Cardiac septum (tissue), 1 donor: Measurements from ENCODE around the gene SLC5A11. TPM values are rescaled to one million over a fixed set of nuclear protein-coding genes. Genes with fewer than 3 reads are reported as not detected.
"Not testable (repeated sequence)": the region's sequence is repeated elsewhere in the genome, so short reads cannot be mapped to it uniquely, and the experiment has no call there.

ENCODE experiments used
- DNase-seq: peaks from one replicate; pipeline ENCODE4 v3.0.0-alpha.2; 2020; ENCODE audit warnings: low spot score
- intact Hi-C: fragments of 100-400 bp; cut with DNase I; formaldehyde crosslinking; loops from one replicate; pipeline ENCODE4 v1.14.0; 2022
- total RNA-seq: library from RNA; stranded (reverse); fragmentation: NEBNext Ultra II Directional; extraction: Animal tissue kit (Norgen Biotek cat#: 25700); gene quantifications from one replicate; pipeline ENCODE4 v1.2.1, GENCODE V29; 2021
- donor health status: DM: no; HTN: no; CAD: no.

SLC5A11 gene
- total RNA-seq, 1 donor from 2014 or later, result not detected

DNA sequence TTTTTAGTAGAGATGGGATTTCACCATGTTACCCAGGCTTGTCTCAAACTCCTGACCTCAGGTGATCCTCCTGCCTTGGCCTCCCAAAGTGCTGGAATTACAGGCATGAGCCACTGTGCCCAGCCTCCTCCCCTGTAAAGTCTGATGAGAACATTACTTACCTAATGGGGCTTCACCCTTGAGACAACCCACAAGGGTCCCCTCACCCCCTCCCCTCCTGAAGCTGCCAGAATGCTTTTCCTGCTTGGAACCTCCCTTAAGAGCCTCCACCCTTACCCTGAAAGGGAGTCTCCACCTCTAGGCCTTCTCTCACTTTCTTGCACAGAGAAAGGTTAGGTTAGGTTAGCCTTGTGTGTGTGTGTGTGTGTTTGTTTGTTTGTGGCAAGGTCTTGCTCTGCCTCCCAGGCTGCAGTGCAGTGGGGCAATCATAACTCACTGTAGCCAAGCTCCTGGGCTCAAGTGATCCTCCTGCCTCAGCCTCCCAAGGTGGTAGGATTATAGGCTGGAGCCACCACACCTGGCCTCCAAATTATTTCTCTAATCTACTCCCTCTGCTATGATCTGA lies 8.9 kb downstream of the SLC5A11 start:
- intact Hi-C loops, result no loop called here

DNA sequence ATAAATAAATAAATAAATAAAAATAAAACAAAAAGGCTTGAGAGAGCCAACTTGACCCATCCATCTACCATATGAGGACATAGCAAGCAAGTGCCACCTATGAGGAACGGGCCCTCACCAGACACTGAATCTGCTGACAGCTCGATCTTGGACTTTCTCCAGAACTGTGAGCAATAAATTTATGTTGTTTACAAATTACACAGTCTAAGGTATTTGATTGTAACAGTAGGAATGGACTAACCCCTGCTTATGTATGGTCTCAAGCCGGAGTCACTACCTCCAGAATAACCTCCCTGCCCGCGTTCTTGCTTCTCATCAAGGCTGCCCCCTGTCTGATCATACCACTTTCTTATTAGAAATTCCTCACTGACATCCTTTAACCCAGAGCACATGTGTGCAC lies 9.9 kb downstream of the SLC5A11 start:
- DNase-seq, result no peak
- intact Hi-C loops, result no loop called here

More for the DNA sequence above, 8.9 kb downstream of the SLC5A11 start:
- DNase-seq, result peak; percentile 6

DNA sequence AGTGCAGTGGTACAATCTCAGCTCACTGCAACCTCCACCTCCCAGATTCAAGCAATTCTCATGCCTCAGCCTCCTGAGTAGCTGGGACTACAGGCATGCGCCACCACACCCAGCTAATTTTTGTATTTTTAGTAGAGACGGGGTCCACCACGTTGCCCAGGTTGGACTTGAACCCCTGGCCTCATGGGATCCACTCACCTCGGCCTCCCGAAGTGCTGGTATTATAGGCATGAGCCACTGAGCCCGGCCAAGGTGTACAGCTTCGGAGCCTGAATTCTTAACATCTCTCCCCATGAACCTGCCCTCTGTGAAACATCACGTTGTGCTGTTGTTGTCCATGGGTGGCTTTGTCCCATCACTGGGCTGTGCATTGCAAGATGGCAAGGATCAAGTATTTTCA lies 11.1 kb downstream of the SLC5A11 start:
- DNase-seq, intact Hi-C loops: not testable (repeated sequence)

- peak; percentile 66 for DNase-seq
- intact Hi-C loops, result no loop called here
These were observed 12.7 kb downstream of the SLC5A11 start for GRCh38 chr16:24858219-24859041.

- intact Hi-C loops, result no loop called here
- no peak for DNase-seq
These were observed 15.7 kb downstream of the SLC5A11 start for GRCh38 chr16:24861461-24861860.

DNA sequence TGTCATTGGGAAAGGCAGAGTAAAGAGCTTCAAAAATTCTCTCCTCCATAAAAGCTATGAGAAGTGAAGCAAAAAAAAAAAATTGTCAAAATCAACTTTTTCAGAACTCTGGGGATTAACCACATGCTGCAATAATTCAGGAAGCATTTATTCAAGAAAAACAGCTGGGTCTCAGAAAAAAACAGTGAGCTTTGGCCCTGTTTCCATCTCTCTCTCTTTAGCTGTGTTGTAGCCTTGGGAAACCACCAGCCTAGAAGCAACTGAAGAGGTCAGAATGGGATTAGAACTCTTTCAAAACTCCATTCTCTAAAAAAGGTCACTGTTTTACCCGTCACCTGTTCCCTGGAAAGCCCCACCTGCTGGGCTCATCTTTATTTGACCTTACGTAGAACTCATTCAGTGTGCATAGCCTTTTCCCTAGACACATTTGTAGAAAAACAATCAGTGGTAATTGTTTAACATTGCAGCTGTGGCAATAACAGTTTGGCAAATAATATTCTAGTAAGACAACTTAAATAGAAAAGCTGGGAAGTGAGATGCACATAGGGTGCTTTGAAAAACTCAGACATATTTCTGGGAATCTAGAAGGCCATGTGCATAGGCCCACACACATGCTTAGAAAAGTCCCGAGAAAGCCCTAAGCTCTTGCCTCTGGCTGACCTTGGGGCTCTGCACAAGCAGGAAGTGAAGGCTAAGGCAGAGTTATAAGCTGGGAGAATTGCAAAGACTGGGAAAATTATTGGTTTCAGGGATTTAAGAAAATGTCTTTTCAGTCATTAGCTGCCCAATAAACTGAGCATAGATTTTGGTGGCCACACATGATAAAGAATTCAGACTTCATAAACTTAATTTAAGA lies 18.0 kb downstream of the SLC5A11 start:
- no peak for DNase-seq
- intact Hi-C loops, result no loop called here

DNA sequence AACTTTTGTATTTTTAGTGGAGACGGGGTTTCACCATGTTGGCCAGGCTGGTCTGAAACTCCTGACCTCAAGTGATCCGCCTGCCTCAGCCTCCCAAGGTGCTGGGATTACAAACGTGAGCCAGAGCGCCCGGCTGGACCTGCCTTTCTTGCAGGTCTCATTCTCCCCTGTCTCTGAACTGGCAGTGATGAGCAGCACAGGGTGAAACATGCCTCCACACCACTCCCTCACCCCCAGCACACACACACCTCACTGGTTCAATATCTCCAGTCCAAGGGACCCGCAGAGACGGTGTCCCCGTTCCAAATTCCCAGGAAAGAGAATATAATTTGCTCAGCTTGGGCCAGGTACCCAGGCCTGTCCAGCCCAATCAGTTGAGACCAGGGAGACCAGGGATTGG lies 23.3 kb downstream of the SLC5A11 start:
- DNase-seq, result no peak
- intact Hi-C loops, result no loop called here

DNA sequence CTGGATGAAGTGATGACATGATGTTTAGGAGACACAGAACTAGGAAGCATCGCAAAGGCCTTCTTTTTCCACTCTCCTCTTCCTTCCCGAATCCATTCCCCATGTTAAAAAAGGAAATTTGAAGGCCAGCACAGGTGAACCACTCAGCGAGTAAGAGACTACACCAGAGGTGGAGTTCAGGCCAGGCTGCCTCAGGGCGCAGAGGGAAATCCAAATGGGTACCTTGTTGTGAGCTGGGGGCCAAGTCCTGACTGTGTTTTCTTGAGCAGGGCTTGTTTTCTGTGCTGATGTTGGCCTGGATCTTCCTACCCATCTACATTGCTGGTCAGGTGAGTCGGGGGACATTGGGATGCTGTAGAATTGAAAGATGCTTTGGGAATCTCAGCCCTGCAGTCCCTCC lies 26.1 kb downstream of the SLC5A11 start:
- intact Hi-C loops, result no loop called here
- peak; percentile 36 for DNase-seq

- DNase-seq, result no peak
- intact Hi-C loops, result no loop called here
These were observed 27.3 kb downstream of the SLC5A11 start for GRCh38 chr16:24873028-24873427.

DNA sequence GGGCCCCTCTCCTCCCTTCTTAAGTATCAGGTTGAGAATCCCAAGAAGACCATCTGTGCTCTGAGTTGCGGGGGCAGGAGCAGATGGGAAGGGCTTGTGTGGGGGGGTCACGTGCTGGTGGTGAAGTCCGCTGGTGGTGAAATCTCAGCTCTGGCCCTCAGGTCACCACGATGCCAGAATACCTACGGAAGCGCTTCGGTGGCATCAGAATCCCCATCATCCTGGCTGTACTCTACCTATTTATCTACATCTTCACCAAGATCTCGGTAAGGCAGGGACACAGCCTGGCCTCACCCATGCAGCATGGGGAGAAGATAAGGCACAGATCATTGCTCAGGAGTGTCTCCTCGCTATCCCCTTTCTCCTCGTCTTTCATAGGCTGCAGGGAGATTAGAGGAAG lies 29.7 kb downstream of the SLC5A11 start:
- no peak for DNase-seq
- intact Hi-C loops, result no loop called here

DNA sequence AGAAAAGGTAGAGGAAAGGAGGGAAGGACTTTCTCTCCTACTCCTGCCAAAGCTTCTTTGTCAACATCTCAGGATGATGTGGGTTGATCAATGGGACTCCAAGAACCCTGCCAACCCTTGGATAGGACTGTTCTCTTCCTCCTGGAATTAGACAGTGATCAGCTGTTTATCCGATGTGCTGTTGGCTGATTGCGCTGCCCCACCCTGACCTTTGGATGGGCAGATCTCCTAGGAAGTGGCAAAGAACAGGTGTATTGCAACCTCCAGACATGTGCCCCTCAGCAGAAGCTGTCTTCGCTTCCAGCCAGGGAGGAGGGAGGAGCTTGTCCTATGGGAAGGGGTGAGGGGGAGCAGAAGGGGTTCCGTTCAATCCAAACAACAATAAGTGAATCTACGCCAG lies 30.5 kb downstream of the SLC5A11 start:
- DNase-seq, result no peak
- intact Hi-C loops, result no loop called here

DNA sequence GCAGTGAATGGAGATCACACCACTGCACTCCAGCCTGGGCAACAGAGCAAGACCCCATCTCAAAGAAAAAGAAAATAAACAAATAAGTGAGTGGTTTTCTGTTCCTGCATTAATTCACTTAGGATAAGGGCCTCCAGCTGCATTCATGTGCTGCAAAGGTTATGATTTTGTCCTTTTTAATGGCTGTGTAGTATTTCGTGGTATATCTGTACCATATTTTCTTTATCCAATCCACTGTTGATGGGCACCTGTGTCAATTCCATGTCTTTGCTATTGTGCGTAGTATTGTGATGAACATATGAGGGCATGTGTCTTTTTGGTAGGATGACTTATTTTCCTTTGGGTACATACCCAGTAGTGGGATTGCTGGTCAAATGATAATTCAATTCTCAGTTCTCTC lies 33.9 kb downstream of the SLC5A11 start:
- intact Hi-C loops, result no loop called here
- DNase-seq, result no peak

GRCh38 chr16:24883714-24884151 lies 38.0 kb downstream of the SLC5A11 start:
- DNase-seq, result no peak
- intact Hi-C loops, result no loop called here

DNA sequence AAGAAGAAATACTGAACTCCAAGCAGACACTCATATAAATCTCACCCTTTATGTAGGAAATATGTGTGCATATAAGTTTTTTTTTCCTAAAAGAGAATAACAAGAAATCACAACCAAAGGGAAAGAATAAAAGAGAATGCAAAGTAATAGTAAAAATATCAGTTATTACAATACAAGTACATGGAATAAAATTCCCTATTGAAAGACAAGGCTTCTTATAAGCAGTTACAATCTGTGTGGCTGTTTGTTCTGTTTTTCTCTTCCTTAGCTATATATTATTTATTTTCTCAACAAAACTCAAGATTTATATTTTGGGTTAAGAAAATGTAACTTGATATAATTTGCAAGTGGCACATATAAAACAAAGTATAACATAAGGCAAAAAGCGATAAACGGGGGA lies 41.7 kb downstream of the SLC5A11 start:
- no peak for DNase-seq
- intact Hi-C loops, result no loop called here

GRCh38 chr16:24890746-24891145 lies 45.0 kb downstream of the SLC5A11 start:
- DNase-seq, result peak; percentile 67
- intact Hi-C loops, result no loop called here

- no peak for DNase-seq
- intact Hi-C loops, result no loop called here
These were observed 50.7 kb downstream of the SLC5A11 start for GRCh38 chr16:24896439-24896838.

GRCh38 chr16:24897522-24897921 lies 51.8 kb downstream of the SLC5A11 start:
- intact Hi-C loops, result not testable (repeated sequence)

GRCh38 chr16:24900230-24900629 lies 54.5 kb downstream of the SLC5A11 start:
- intact Hi-C loops, result loop anchor here (10.0 kb wide), 1 partner anchor 325 kb away; no protein-coding TSS in a partner anchor
- DNase-seq, result no peak

More at GRCh38 chr16:24897522-24897921, 51.8 kb downstream of the SLC5A11 start:
- not testable (repeated sequence) for DNase-seq

DNA sequence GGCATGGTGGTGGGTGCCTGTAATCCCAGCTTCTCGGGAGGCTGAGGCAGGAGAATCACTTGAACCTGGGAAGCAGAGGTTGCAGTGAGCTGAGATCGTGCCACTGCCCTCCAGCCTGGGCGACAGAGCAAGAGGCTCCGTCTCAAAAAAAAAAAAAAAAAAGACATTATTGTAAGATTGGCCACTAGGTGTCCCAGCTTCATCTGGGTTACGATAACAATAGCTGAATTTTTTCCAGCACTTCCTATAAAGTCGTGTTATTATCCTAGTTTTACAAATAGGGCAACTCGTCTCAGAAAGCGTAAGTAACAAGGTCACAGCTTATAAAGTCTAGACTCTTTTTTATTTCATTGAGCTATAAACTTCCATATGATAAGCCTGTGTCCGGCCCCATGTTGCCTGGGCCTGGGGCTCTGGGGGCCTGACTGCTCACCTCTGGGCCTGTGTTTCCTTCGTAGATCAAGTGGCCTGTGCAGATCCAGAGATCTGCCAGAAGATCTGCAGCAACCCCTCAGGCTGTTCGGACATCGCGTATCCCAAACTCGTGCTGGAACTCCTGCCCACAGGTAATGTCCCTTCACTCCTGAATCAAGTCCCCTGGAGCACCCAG lies 60.5 kb downstream of the SLC5A11 start:
- peak; percentile 9 for DNase-seq
- intact Hi-C loops, result loop anchor here (10.0 kb wide), 1 partner anchor 318 kb away; no protein-coding TSS in a partner anchor

DNA sequence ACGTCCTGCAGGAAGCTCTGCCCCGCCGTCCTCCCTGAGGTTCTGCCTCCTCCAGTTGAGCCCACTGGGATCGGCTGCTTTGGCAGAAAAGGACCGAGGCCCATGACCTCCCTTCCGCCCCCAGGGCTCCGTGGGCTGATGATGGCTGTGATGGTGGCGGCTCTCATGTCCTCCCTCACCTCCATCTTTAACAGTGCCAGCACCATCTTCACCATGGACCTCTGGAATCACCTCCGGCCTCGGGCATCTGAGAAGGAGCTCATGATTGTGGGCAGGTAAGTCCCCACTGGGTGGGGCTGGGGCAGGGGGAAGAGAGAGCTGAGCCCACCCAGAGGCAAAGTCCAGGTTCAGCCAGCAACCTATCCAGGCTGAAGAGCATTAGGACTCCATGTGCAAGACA lies 61.1 kb downstream of the SLC5A11 start:
- intact Hi-C loops, result loop anchor here (10.0 kb wide), 1 partner anchor 318 kb away; no protein-coding TSS in a partner anchor
- no peak for DNase-seq
